ENCODE measurements around the gene GRIA1.

Gene GRIA1

DNA sequence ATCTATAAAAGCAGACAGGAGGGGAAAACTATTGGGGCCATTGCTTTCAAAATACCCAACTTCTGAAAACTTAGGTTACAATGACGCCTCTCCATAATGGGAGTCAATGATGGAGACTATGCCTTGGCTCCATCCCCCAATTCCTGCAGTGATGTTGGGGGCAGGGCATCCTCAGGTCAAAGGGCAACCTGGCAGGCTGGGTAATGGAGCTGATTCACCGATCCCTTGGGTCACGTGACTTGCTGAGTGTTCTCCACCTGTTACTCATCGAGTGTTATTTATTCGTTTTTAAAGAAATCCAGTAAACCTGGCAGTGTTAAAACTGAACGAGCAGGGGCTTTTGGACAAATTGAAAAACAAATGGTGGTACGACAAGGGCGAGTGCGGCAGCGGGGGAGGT, 303.9 kb downstream of the GRIA1 start:
- TF ChIP-seq, protein P1, sequence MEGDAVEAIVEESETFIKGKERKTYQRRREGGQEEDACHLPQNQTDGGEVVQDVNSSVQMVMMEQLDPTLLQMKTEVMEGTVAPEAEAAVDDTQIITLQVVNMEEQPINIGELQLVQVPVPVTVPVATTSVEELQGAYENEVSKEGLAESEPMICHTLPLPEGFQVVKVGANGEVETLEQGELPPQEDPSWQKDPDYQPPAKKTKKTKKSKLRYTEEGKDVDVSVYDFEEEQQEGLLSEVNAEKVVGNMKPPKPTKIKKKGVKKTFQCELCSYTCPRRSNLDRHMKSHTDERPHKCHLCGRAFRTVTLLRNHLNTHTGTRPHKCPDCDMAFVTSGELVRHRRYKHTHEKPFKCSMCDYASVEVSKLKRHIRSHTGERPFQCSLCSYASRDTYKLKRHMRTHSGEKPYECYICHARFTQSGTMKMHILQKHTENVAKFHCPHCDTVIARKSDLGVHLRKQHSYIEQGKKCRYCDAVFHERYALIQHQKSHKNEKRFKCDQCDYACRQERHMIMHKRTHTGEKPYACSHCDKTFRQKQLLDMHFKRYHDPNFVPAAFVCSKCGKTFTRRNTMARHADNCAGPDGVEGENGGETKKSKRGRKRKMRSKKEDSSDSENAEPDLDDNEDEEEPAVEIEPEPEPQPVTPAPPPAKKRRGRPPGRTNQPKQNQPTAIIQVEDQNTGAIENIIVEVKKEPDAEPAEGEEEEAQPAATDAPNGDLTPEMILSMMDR (IDR thresholded peaks at IDR 0.05; ENCODE audit: low read length): no peak
- TF ChIP-seq EZH2 (optimal IDR thresholded peaks at IDR 0.05; ENCODE audit: low read depth, low read length) (no peak), EZH2phosphoT487 (IDR thresholded peaks at IDR 0.05; ENCODE audit: low read length) (no peak)
- no peaks in the 10 kb centered on the region for H3K9me3 ChIP-seq (replicated peaks; ENCODE audit: insufficient read depth, low read length)
- H3K79me2 ChIP-seq (ENCODE audit: low read length): no peaks in the 10 kb centered on the region
- H2AFZ ChIP-seq (ENCODE audit: low read length): no peak overlapping the region
- no peaks in the 10 kb centered on the region for H3K4me1 ChIP-seq (ENCODE audit: low read length)
- H3K27me3 ChIP-seq (replicated peaks; ENCODE audit: insufficient read depth, low read length): no peaks in the 10 kb centered on the region
- H3K27ac ChIP-seq (ENCODE audit: low read length): no peak overlapping the region
- no peaks in the 10 kb centered on the region for H4K20me1 ChIP-seq (ENCODE audit: insufficient read depth, low read length)
- H3K36me3 ChIP-seq (replicated peaks; ENCODE audit: insufficient read depth, low read length): no peaks in the 10 kb centered on the region
- no peak overlapping the region for H3K4me3 ChIP-seq (ENCODE audit: low read length)
- H3K4me2 ChIP-seq (ENCODE audit: low read depth, low read length): no peak overlapping the region
- H3K9ac ChIP-seq (ENCODE audit: low read length): no peak overlapping the region
- H3F3A ChIP-seq (ENCODE audit: insufficient read depth, low read length): no peaks in the 10 kb centered on the region
- no peaks in the 10 kb centered on the region for H3K9me2 ChIP-seq (replicated peaks; ENCODE audit: insufficient read depth, low read length)
- no peak for DNase-seq

DNA sequence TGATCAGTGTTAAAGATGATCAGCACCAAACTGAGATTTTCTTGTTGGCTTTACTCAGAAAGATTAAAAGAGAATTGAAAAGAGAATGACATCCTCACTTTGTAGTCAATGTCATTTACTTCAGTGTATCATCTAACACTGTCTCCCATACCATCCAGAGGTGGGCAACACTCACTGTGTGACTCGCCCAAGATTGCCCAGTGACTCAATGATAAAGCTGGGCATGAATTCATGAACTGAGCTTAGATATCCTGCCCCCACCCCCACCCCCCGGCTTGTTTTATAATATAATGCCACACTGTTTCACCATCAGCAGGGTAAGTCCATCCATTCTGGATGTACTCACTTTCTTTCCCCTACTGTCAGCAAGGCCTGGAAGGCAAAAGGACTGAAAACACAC, 306.1 kb downstream of the GRIA1 start:
- TF ChIP-seq EZH2 (optimal IDR thresholded peaks at IDR 0.05; ENCODE audit: low read depth, low read length) (no peak), EZH2phosphoT487 (IDR thresholded peaks at IDR 0.05; ENCODE audit: low read length) (no peak)
- TF ChIP-seq, protein P1 (IDR thresholded peaks at IDR 0.05; ENCODE audit: low read length): no peak
- DNase-seq: no peak
- H3K36me3 ChIP-seq (replicated peaks; ENCODE audit: insufficient read depth, low read length): no peaks in the 10 kb centered on the region
- no peaks in the 10 kb centered on the region for H3K9me3 ChIP-seq (replicated peaks; ENCODE audit: insufficient read depth, low read length)
- H3K79me2 ChIP-seq (ENCODE audit: low read length): no peaks in the 10 kb centered on the region
- no peak overlapping the region for H3K27ac ChIP-seq (ENCODE audit: low read length)
- no peaks in the 10 kb centered on the region for H3K27me3 ChIP-seq (replicated peaks; ENCODE audit: insufficient read depth, low read length)
- H3K4me1 ChIP-seq (ENCODE audit: low read length): no peaks in the 10 kb centered on the region
- H2AFZ ChIP-seq (ENCODE audit: low read length): no peak overlapping the region
- no peaks in the 10 kb centered on the region for H4K20me1 ChIP-seq (ENCODE audit: insufficient read depth, low read length)
- H3K9me2 ChIP-seq (replicated peaks; ENCODE audit: insufficient read depth, low read length): no peaks in the 10 kb centered on the region
- no peak overlapping the region for H3K4me2 ChIP-seq (ENCODE audit: low read depth, low read length)
- no peak overlapping the region for H3K9ac ChIP-seq (ENCODE audit: low read length)
- H3K4me3 ChIP-seq (ENCODE audit: low read length): no peak overlapping the region
- H3F3A ChIP-seq (ENCODE audit: insufficient read depth, low read length): no peaks in the 10 kb centered on the region

DNA sequence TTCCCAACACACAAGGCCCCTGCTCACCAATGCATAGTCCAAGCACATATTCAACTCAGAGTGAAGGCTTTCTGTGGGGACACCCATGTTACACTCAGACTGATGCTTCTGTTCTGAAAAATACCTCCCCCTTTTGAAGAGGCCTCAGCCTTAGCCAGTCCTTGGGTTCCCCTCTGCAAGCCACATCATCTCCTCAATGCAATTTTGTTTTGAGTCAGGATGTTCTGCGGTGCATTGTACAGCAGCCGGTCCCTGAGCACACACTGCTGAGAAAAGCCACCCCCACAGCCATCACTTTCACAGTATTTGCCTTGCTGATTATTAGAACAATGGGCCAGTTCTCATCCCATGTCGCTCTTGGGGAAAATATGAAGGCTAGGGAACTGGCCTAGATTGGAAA, 307.0 kb downstream of the GRIA1 start:
- DNase-seq: no peak
- H3K79me2 ChIP-seq (ENCODE audit: low read length): no peaks in the 10 kb centered on the region
- H3K27ac ChIP-seq (ENCODE audit: low read length): no peak overlapping the region
- H2AFZ ChIP-seq (ENCODE audit: low read length): no peak overlapping the region
- H3K4me1 ChIP-seq (ENCODE audit: low read length): no peaks in the 10 kb centered on the region
- H3K4me3 ChIP-seq (ENCODE audit: low read length): no peak overlapping the region
- no peak overlapping the region for H3K4me2 ChIP-seq (ENCODE audit: low read depth, low read length)
- H3K36me3 ChIP-seq (replicated peaks; ENCODE audit: insufficient read depth, low read length): no peaks in the 10 kb centered on the region
- no peaks in the 10 kb centered on the region for H3K9me3 ChIP-seq (replicated peaks; ENCODE audit: insufficient read depth, low read length)
- H3K27me3 ChIP-seq (replicated peaks; ENCODE audit: insufficient read depth, low read length): no peaks in the 10 kb centered on the region
- H4K20me1 ChIP-seq (ENCODE audit: insufficient read depth, low read length): no peaks in the 10 kb centered on the region
- no peak overlapping the region for H3K9ac ChIP-seq (ENCODE audit: low read length)
- TF ChIP-seq, protein P1 (IDR thresholded peaks at IDR 0.05; ENCODE audit: low read length): no peak
- TF ChIP-seq EZH2 (optimal IDR thresholded peaks at IDR 0.05; ENCODE audit: low read depth, low read length) (no peak), EZH2phosphoT487 (IDR thresholded peaks at IDR 0.05; ENCODE audit: low read length) (no peak)
- H3F3A ChIP-seq (ENCODE audit: insufficient read depth, low read length): no peaks in the 10 kb centered on the region
- no peaks in the 10 kb centered on the region for H3K9me2 ChIP-seq (replicated peaks; ENCODE audit: insufficient read depth, low read length)

Measured in MM.1S (cell line).